K562 (cell line): Measurements from ENCODE around the gene EDARADD. TPM values are rescaled to one million over a fixed set of nuclear protein-coding genes. Genes with fewer than 3 reads are reported as not detected.

Source experiments
- ATAC-seq: fragments of 200-7000 bp; cut with Tn5 transposase; 3 replicates; pipeline ENCODE4 v1.9.1; 2020; ENCODE audit warnings: moderate library complexity
- BruUV-seq: library from RNA; stranded (reverse); fragments of 400-500 nt; replicated peaks from 2 replicates; lab custom pipeline; 2021; lab: Mats Ljungman, UMichigan
- CTCF ChIA-PET: fragments of 300-600 bp; formaldehyde crosslinking; extraction: SDS; loops from one replicate; lab custom pipeline; 2021; ENCODE audit warnings: low intra/inter-chr PET ratio; lab: Yijun Ruan, JAX
- POLR2A ChIA-PET: fragments of 300-600, 350-650 bp; sonication (Branson Sonifier 250); formaldehyde crosslinking; extraction: SDS; loops from one replicate; lab custom pipeline; 2021; ENCODE audit warnings: antibody characterized with exemption, inconsistent platforms; lab: Yijun Ruan, JAX
- DNase-seq, 4 experiments: peaks; one replicate each; pipeline versions ENCODE4 v3.0.0 to v3.0.0-alpha.2; 2011 to 2018; ENCODE audit warnings: low spot score in 3 of 4, mixed read lengths in 3 of 4; ENCODE audit errors: extremely low read depth in 1 of 4
- FAIRE-seq: peaks from 2 replicates; lab custom pipeline; 2011; peaks lifted over from hg19 to GRCh38; lab: Jason Lieb, UNC
- H2AFZ ChIP-seq: 2 replicates; pipeline ENCODE4 v1.6.0; 2011; ENCODE audit warnings: low read depth, low read length, control low read depth, inconsistent platforms
- H3K27ac ChIP-seq: fragments of 200-600 bp; 3 replicates; pipeline ENCODE4 v1.8.0; 2011; ENCODE audit warnings: low read depth, mild to moderate bottlenecking, control low read depth, inconsistent platforms, low read length, moderate library complexity, mixed read lengths; ENCODE audit errors: extremely low read depth
- H3K27me3 ChIP-seq, 2 experiments: fragments of 300-600 bp in 1 of 2; 2 replicates in 1 of 2; 3 replicates in 1 of 2; pipeline versions ENCODE4 v1.6.0 to v1.8.0; 2011; ENCODE audit warnings: inconsistent platforms in 2 of 2, low read length in 2 of 2, mild to moderate bottlenecking in 1 of 2, mixed read lengths in 1 of 2, moderate library complexity in 1 of 2; ENCODE audit not compliant: control insufficient read depth in 2 of 2, insufficient read depth in 2 of 2
- H3K36me3 ChIP-seq: fragments of 300-600 bp; 3 replicates; pipeline ENCODE4 v1.8.0; 2011; ENCODE audit warnings: mild to moderate bottlenecking, low read length, inconsistent platforms; ENCODE audit not compliant: control insufficient read depth, insufficient read depth
- H3K4me1 ChIP-seq, 2 experiments: fragments of 200-600 bp in 1 of 2; replicated peaks in 1 of 2; 2 replicates in 1 of 2; 3 replicates in 1 of 2; pipeline versions ENCODE4 v1.5.1 to v1.8.0; 2011; ENCODE audit warnings: inconsistent platforms in 2 of 2, low read length in 2 of 2, mild to moderate bottlenecking in 1 of 2, mixed read lengths in 1 of 2, moderate library complexity in 1 of 2; ENCODE audit not compliant: control insufficient read depth in 2 of 2, insufficient read depth in 2 of 2
- H3K4me2 ChIP-seq: 2 replicates; pipeline ENCODE4 v1.6.1; 2011; ENCODE audit warnings: low read length, control low read depth, inconsistent platforms, mixed read lengths; ENCODE audit not compliant: insufficient read depth
- H3K4me3 ChIP-seq: fragments of 200-600 bp; sonication (generic), shearing (Covaris generic); 2 replicates; pipeline ENCODE4 v1.5.1; 2016; ENCODE audit warnings: control low read depth, inconsistent platforms
- H3K79me2 ChIP-seq: fragments of 200-600 bp; 3 replicates; pipeline ENCODE4 v1.8.0; 2011; ENCODE audit warnings: low read length, inconsistent platforms; ENCODE audit not compliant: control insufficient read depth, insufficient read depth
- H3K9ac ChIP-seq, 2 experiments: 2 replicates each; pipeline versions ENCODE4 v1.6.0 to v1.6.1; 2011; ENCODE audit warnings: low read depth in 2 of 2, low read length in 2 of 2, control low read depth in 1 of 2, inconsistent platforms in 1 of 2, mild to moderate bottlenecking in 1 of 2, mixed read lengths in 1 of 2; ENCODE audit not compliant: insufficient read depth in 1 of 2
- H3K9me1 ChIP-seq: one replicate; pipeline ENCODE4 v1.6.0; 2011; ENCODE audit warnings: inconsistent platforms, mild to moderate bottlenecking, low read length, moderate library complexity; ENCODE audit not compliant: control insufficient read depth, insufficient read depth
- H3K9me3 ChIP-seq: replicated peaks from 2 replicates; pipeline ENCODE4 v1.5.1; 2011; ENCODE audit warnings: low read depth, low read length, inconsistent platforms; ENCODE audit not compliant: control insufficient read depth, insufficient read depth
- H4K20me1 ChIP-seq: replicated peaks from 2 replicates; pipeline ENCODE4 v1.6.1; 2011; ENCODE audit warnings: low read length, inconsistent platforms, mixed read lengths; ENCODE audit not compliant: control insufficient read depth, insufficient read depth
- CREBBP ChIP-seq: IDR thresholded peaks from one replicate; pipeline ENCODE4 v1.6.1; 2012; ENCODE audit warnings: low read depth, mild to moderate bottlenecking, control low read depth, inconsistent platforms, low read length
- CTCF ChIP-seq, 3 experiments: IDR thresholded peaks in 2 of 3; conservative IDR thresholded peaks in 1 of 3; 2 replicates each; pipeline ENCODE4 v1.5.1; 2011 to 2012; ENCODE audit warnings: low read length in 3 of 3, mild to moderate bottlenecking in 3 of 3, control low read depth in 2 of 3, improper control_type of control experiment in 1 of 3, inconsistent platforms in 1 of 3, low read depth in 1 of 3, mixed read lengths in 1 of 3, moderate library complexity in 1 of 3; ENCODE audit not compliant: insufficient read depth in 2 of 3
- DACH1 ChIP-seq: fragments of 450-650 bp; IDR thresholded peaks from 2 replicates; pipeline ENCODE4 v1.6.1; 2018; ENCODE audit not compliant: partially characterized antibody
- DIDO1 ChIP-seq: fragments of 450-650 bp; IDR thresholded peaks from 2 replicates; pipeline ENCODE4 v1.6.1; 2016; ENCODE audit warnings: low read depth, missing biosample characterization, missing genetic modification characterization
- ETS2 ChIP-seq: IDR thresholded peaks from 2 replicates; pipeline ENCODE4 v1.6.1; 2016; ENCODE audit warnings: borderline replicate concordance, missing genetic modification characterization, mild to moderate bottlenecking, moderate library complexity, missing compliant biosample characterization; ENCODE audit not compliant: poor library complexity, severe bottlenecking
- FOSL1 ChIP-seq: fragments of 200-800 bp; sonication (Bioruptor generic); conservative IDR thresholded peaks from 2 replicates; pipeline ENCODE4 v1.6.1; 2016; ENCODE audit warnings: missing genetic modification characterization, missing compliant biosample characterization
- GATAD2B ChIP-seq: fragments of 450-650 bp; IDR thresholded peaks from 2 replicates; pipeline ENCODE4 v1.6.1; 2017; ENCODE audit warnings: mild to moderate bottlenecking, borderline replicate concordance
- MAX ChIP-seq: sonication (generic); formaldehyde crosslinking; IDR thresholded peaks from 2 replicates; pipeline ENCODE4 v1.9.0; 2022; ENCODE audit warnings: mild to moderate bottlenecking, missing genetic modification reagents
- NFE2 ChIP-seq: IDR thresholded peaks from 2 replicates; pipeline ENCODE4 v1.6.1; 2014; ENCODE audit warnings: antibody characterized with exemption, low read depth
- RAD21 ChIP-seq, 2 experiments: fragments of 250-450 bp in 1 of 2; fragments of 450-650 bp in 1 of 2; sonication (Bioruptor Pico) in 1 of 2; formaldehyde crosslinking in 1 of 2; IDR thresholded peaks in 1 of 2; conservative IDR thresholded peaks in 1 of 2; 2 replicates each; pipeline versions ENCODE4 v1.4.0 to v1.8.0; 2020 to 2022; ENCODE audit warnings: mild to moderate bottlenecking in 2 of 2, moderate library complexity in 1 of 2
- TBP ChIP-seq: optimal IDR thresholded peaks from 2 replicates; pipeline ENCODE3; 2011; ENCODE audit warnings: low read depth, low read length, improper control_type of control experiment
- TCF7L2 ChIP-seq: fragments of 150-350 bp; IDR thresholded peaks from 2 replicates; pipeline ENCODE4 v1.6.1; 2016; ENCODE audit warnings: low read depth, mild to moderate bottlenecking, low read length, moderate library complexity
- ZNF584 ChIP-seq: fragments of 200-800 bp; sonication (Bioruptor generic); IDR thresholded peaks from 2 replicates; pipeline ENCODE4 v1.6.1; 2016; ENCODE audit warnings: low read depth, mild to moderate bottlenecking, missing genetic modification characterization, missing compliant biosample characterization
- WGBS: fragments of 100-300 bp; shearing (Covaris generic); methylation state at CpG from one replicate; pipeline ENCODE4 v1.1.6; 2016; ENCODE audit warnings: low coverage, mixed read lengths; ENCODE audit not compliant: insufficient coverage; ENCODE audit errors: missing lambda C conversion rate; 5-methylcytosine and 5-hydroxymethylcytosine counted together
- in situ Hi-C: fragments of 300-500 bp; cut with MboI; formaldehyde crosslinking; loops from 4 replicates; pipeline ENCODE4 v1.15.0; 2018; ENCODE audit warnings: inconsistent platforms, mixed read lengths
- intact Hi-C: fragments of 100-400 bp; cut with micrococcal nuclease; formaldehyde crosslinking; loops from 2 replicates; pipeline ENCODE4 v1.14.2; 2022
- polyA plus RNA-seq, 8 experiments: library from polyadenylated mRNA; depleted of rRNA in 4 of 8; stranded (reverse) in 5 of 8; unstranded in 3 of 8; fragments of >200 nt; fragmentation: Nextera tagmentation in 2 of 8; fragmentation: Illumina TruSeq in 1 of 8; extraction: Ambion mirVana in 2 of 8; extraction: Trizol in 1 of 8; gene quantifications; 2 replicates each; pipeline versions ENCODE4 v1.2.1 to v1.2.3, GENCODE V29; 2011 to 2014; ENCODE audit warnings: inconsistent platforms in 1 of 8, missing spikeins in 1 of 8
- total RNA-seq, 7 experiments: library from RNA; depleted of rRNA in 6 of 7; stranded (reverse); fragments of >200 nt in 6 of 7; fragmentation: Illumina TruSeq in 2 of 7; extraction: Trizol in 2 of 7; gene quantifications; 2 replicates each; pipeline versions ENCODE4 v1.2.1 to v1.2.3, GENCODE V29; 2011 to 2021; ENCODE audit warnings: low replicate concordance in 1 of 7
- TF ChIP-seq, protein P1 (sequence below): fragments of 450-650 bp; formaldehyde crosslinking; IDR thresholded peaks from 2 replicates; pipeline ENCODE4 v1.4.0; 2020; ENCODE audit warnings: mild to moderate bottlenecking, mixed read lengths

The EDARADD gene
- total and polyA plus RNA-seq, 9 of the 15 experiments (the other 6 are each of a cell fraction or from before 2014, with no cell fraction given), result 0.46 to 32.4 (median 20.6) TPM

DNA sequence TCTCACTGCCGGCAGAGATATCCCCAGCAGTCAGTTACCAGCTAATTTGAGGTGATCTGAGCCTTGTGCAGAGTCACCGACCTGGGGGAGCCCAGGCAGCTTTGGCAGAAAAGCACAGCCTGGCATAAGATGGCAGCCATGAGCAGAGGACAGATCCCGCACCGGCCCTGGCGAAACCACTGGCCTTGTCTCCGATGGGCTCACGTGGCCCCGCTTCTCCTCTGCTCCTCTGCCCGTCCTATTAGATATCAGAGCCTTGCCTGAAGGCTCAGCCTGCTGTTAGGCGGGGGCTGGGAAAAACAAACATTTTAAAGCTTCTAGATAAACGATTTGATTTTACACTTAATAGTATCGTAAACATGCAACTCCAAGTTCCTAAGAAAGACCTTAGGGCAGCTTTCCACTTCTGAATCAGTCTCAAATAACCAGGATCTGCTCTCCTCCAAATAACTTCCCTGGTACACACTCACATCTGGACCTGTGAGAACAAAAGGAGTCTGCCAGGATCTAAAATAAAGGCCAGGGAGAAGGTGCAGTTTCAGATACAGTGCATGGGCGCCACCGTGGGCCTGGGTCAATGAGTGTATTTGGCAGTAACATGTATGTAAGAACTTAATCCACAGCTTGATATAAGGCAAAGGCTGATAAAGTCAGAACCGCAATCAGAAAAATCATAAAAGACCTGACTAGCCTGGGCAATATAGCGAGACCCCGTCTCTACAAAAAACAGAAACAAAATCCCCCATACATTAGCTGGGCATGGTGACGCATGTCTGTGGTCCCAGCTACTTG lies 10.0 kb downstream of the EDARADD start:
- Histone ChIP-seq H3K36me3 (peaks cover 24% of the 10 kb centered on the region; the same call in 2 of the 3 replicates), H4K20me1 (no peaks in the 10 kb centered on the region; the same call in 1 of the 2 replicates), H3K4me2 (no peak overlapping the region), H3K27me3 (no peaks in the 10 kb centered on the region), H3K9me1 (no peaks in the 10 kb centered on the region), H3K9me3 (no peaks in the 10 kb centered on the region), H3K9ac (peak overlapping the region in 1 of 2 experiments; percentile 72; a peak in 2 of 4 replicates), H3K4me3 (no peak overlapping the region), H3K27ac (no peak overlapping the region), H2AFZ (no peak overlapping the region), H3K4me1 (peaks cover 13 to 16% of the 10 kb centered on the region in 2 experiments; a peak in 3 of 5 replicates), H3K79me2 (peaks cover 25% of the 10 kb centered on the region)
- no peak for FAIRE-seq
- ATAC-seq, result no peak
- CTCF ChIA-PET, result no interaction called here
- TF ChIP-seq MAX (CRISPR knock-in tag) (no peak), RAD21 (CRISPR knock-in tag; conservative IDR thresholded peaks at IDR 0.05 in 1 of 2, IDR thresholded peaks at IDR 0.05 in 1 of 2) (peak in 1 of 2 experiments; percentile 16; a peak in 1 of 4 replicates), ETS2 (tag) (no peak), DACH1 (no peak), CREBBP (no peak), ZNF584 (CRISPR knock-in tag) (no peak), DIDO1 (tag) (no peak), TCF7L2 (no peak), FOSL1 (tag) (no peak), TBP (no peak), CTCF (IDR thresholded peaks at IDR 0.05 in 2 of 3, conservative IDR thresholded peaks at IDR 0.05 in 1 of 3; ENCODE audit: insufficient read depth in 2 of 3, low read depth in 1 of 3, low read length in 3 of 3) (peak in 2 of 3 experiments; percentile 11 to 33; a peak in 2 of 6 replicates), NFE2 (no peak), GATAD2B (no peak)
- TF ChIP-seq, protein P1, sequence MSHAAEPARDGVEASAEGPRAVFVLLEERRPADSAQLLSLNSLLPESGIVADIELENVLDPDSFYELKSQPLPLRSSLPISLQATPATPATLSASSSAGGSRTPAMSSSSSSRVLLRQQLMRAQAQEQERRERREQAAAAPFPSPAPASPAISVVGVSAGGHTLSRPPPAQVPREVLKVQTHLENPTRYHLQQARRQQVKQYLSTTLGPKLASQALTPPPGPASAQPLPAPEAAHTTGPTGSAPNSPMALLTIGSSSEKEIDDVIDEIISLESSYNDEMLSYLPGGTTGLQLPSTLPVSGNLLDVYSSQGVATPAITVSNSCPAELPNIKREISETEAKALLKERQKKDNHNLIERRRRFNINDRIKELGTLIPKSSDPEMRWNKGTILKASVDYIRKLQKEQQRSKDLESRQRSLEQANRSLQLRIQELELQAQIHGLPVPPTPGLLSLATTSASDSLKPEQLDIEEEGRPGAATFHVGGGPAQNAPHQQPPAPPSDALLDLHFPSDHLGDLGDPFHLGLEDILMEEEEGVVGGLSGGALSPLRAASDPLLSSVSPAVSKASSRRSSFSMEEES (CRISPR knock-in tag), result no peak
- no TSS peak for BruUV-seq
- intact Hi-C loops (no loop called here), in situ Hi-C loops (no loop called here)
- 71% methylated on average over 18 of the region's 18 CpGs for WGBS
- POLR2A ChIA-PET, result interaction anchor here (0.6 to 1.3 kb wide), 3 partner anchors 9 to 826 kb away, joined by 3 to 4 read pairs (median 4); no protein-coding TSS in a partner anchor
- no peak for DNase-seq
